MCF 10A (cell line): Measurements from ENCODE around the gene SMIM38. TPM values are rescaled to one million over a fixed set of nuclear protein-coding genes. Genes with fewer than 3 reads are reported as not detected.

Experiments used
- BruUV-seq: library from RNA; stranded (reverse); fragments of 400-500 nt; replicated peaks from 2 replicates; lab custom pipeline; 2021; lab: Mats Ljungman, UMichigan
- CTCF ChIA-PET: fragments of 300-600 bp; sonication (Branson Sonifier 250); formaldehyde crosslinking; extraction: SDS; loops from one replicate; lab custom pipeline; 2021; ENCODE audit warnings: antibody characterized with exemption, inconsistent platforms; lab: Yijun Ruan, JAX
- POLR2A ChIA-PET: fragments of 300-600, 350-650 bp; sonication (Branson Sonifier 250); formaldehyde crosslinking; extraction: SDS; loops from one replicate; lab custom pipeline; 2020; ENCODE audit warnings: antibody characterized with exemption, inconsistent platforms; lab: Yijun Ruan, JAX
- DNase-seq: peaks from one replicate; pipeline ENCODE4 v3.0.0-alpha.2; 2018; ENCODE audit not compliant: unreplicated experiment
- H3K27ac Mint-ChIP-seq: one replicate; pipeline ENCODE4 v1.8.0; 2022; ENCODE audit warnings: mild to moderate bottlenecking, low read depth, mixed read lengths; ENCODE audit not compliant: unreplicated experiment
- H3K27me3 Mint-ChIP-seq: one replicate; pipeline ENCODE4 v1.8.0; 2022; ENCODE audit warnings: mixed read lengths; ENCODE audit not compliant: insufficient read depth, unreplicated experiment
- H3K36me3 Mint-ChIP-seq: one replicate; pipeline ENCODE4 v1.8.0; 2022; ENCODE audit warnings: mild to moderate bottlenecking, moderate library complexity, mixed read lengths; ENCODE audit not compliant: insufficient read depth, unreplicated experiment
- H3K4me1 Mint-ChIP-seq: one replicate; pipeline ENCODE4 v1.8.0; 2022; ENCODE audit warnings: mixed read lengths; ENCODE audit not compliant: insufficient read depth, unreplicated experiment
- H3K4me3 Mint-ChIP-seq: one replicate; pipeline ENCODE4 v1.8.0; 2022; ENCODE audit warnings: mild to moderate bottlenecking, moderate library complexity, mixed read lengths; ENCODE audit not compliant: unreplicated experiment
- H3K9me3 Mint-ChIP-seq: one replicate; pipeline ENCODE4 v1.8.0; 2022; ENCODE audit warnings: mixed read lengths; ENCODE audit not compliant: unreplicated experiment
- CTCF ChIP-seq: fragments of 200-600 bp; IDR thresholded peaks from one replicate; pipeline ENCODE4 v1.8.0; 2022; ENCODE audit warnings: antibody characterized with exemption, mild to moderate bottlenecking; ENCODE audit not compliant: unreplicated experiment
- intact Hi-C: fragments of 100-400 bp; cut with micrococcal nuclease; formaldehyde crosslinking; loops from 2 replicates; pipeline ENCODE4 v1.14.1; 2022
- total RNA-seq: library from RNA; stranded (reverse); gene quantifications from 2 replicates; pipeline ENCODE4 v1.2.3, GENCODE V29; 2022

Gene SMIM38
- total RNA-seq, 1 experiment from 2014 or later, result not detected

- ChIA-PET POLR2A (interaction anchor here (0.6 to 3.9 kb wide), 3 partner anchors 13 to 521 kb away, joined by 4 to 27 read pairs (median 4); partner anchors contain the start of gene CCND1), CTCF (interaction anchor here (0.6 to 1.6 kb wide), 2 partner anchors 20 to 522 kb away, joined by 3 to 14 read pairs; no protein-coding TSS in a partner anchor)
- intact Hi-C loops, result loop anchor here (1.0 to 5.0 kb wide), 2 partner anchors 176 to 518 kb away; no protein-coding TSS in a partner anchor
- no peak overlapping the region for H3K4me3 Mint-ChIP-seq
- TF ChIP-seq CTCF, result no peak
- no peaks in the 10 kb centered on the region for H3K27me3 Mint-ChIP-seq
- H3K27ac Mint-ChIP-seq, result no peak overlapping the region
- H3K9me3 Mint-ChIP-seq, result no peaks in the 10 kb centered on the region
- H3K4me1 Mint-ChIP-seq, result peaks cover 31% of the 10 kb centered on the region
- no peak for DNase-seq
- H3K36me3 Mint-ChIP-seq, result no peaks in the 10 kb centered on the region
- no TSS peak for BruUV-seq
Observed at GRCh38 chr11:69121621-69122325, 34.0 kb upstream of the SMIM38 start.

GRCh38 chr11:69122326-69122629, 33.5 kb upstream of the SMIM38 start:
- no TSS peak for BruUV-seq
- H3K27me3 Mint-ChIP-seq, result no peaks in the 10 kb centered on the region
- H3K27ac Mint-ChIP-seq, result peak overlapping the region; percentile 71
- no peak for DNase-seq
- TF ChIP-seq CTCF, result no peak
- peak overlapping the region; percentile 47 for H3K4me3 Mint-ChIP-seq
- no peaks in the 10 kb centered on the region for H3K36me3 Mint-ChIP-seq
- intact Hi-C loops, result loop anchor here (1.0 to 5.0 kb wide), 2 partner anchors 175 to 517 kb away; no protein-coding TSS in a partner anchor
- POLR2A ChIA-PET, result interaction anchor here (0.6 to 3.9 kb wide), 6 partner anchors 9 to 520 kb away, joined by 4 to 27 read pairs (median 6); partner anchors contain the start of gene CCND1
- CTCF ChIA-PET, result interaction anchor here (0.6 to 1.6 kb wide), 2 partner anchors 21 to 522 kb away, joined by 3 to 14 read pairs; no protein-coding TSS in a partner anchor
- peaks cover 31% of the 10 kb centered on the region for H3K4me1 Mint-ChIP-seq
- H3K9me3 Mint-ChIP-seq, result no peaks in the 10 kb centered on the region

GRCh38 chr11:69122630-69123431, 32.9 kb upstream of the SMIM38 start:
- no peaks in the 10 kb centered on the region for H3K9me3 Mint-ChIP-seq
- ChIA-PET POLR2A (interaction anchor here (0.6 to 3.9 kb wide), 8 partner anchors 9 to 519 kb away, joined by 3 to 27 read pairs (median 6); partner anchors contain the start of gene CCND1), CTCF (interaction anchor here (1.0 to 2.0 kb wide), 3 partner anchors 9 to 548 kb away, joined by 5 to 7 read pairs (median 6); no protein-coding TSS in a partner anchor)
- peak overlapping the region; percentile 47 for H3K4me3 Mint-ChIP-seq
- no TSS peak for BruUV-seq
- peak overlapping the region; percentile 71 for H3K27ac Mint-ChIP-seq
- intact Hi-C loops, result loop anchor here (1.0 to 5.0 kb wide), 2 partner anchors 174 to 516 kb away; no protein-coding TSS in a partner anchor
- H3K4me1 Mint-ChIP-seq, result peaks cover 31% of the 10 kb centered on the region
- no peak for TF ChIP-seq CTCF
- H3K27me3 Mint-ChIP-seq, result no peaks in the 10 kb centered on the region
- no peaks in the 10 kb centered on the region for H3K36me3 Mint-ChIP-seq
- peak; percentile 92 for DNase-seq
